Endothelial cell of umbilical vein (primary cell): Measurements from ENCODE around the gene PRDM16.

ENCODE experiments used
- FOS ChIP-seq: IDR thresholded peaks from 2 replicates; pipeline ENCODE4 v1.6.1; 2011; ENCODE audit warnings: mild to moderate bottlenecking, low read length, moderate library complexity, borderline replicate concordance; ENCODE audit not compliant: insufficient read depth
- POLR2A ChIP-seq: IDR thresholded peaks from 2 replicates; pipeline ENCODE4 v1.6.1; 2012; ENCODE audit warnings: low read depth, mild to moderate bottlenecking, control low read depth, low read length
- TF ChIP-seq, protein P1 (sequence below), 2 donors: IDR thresholded peaks; 1 replicate in 1 of 2; 2 replicates in 1 of 2; pipeline ENCODE4 v1.5.1; 2011; ENCODE audit warnings: low read length in 2 of 2, mild to moderate bottlenecking in 2 of 2, moderate library complexity in 2 of 2, control low read depth in 1 of 2, inconsistent platforms in 1 of 2, low read depth in 1 of 2; ENCODE audit not compliant: insufficient read depth in 1 of 2; ENCODE audit errors: extremely low read depth in 1 of 2

DNA sequence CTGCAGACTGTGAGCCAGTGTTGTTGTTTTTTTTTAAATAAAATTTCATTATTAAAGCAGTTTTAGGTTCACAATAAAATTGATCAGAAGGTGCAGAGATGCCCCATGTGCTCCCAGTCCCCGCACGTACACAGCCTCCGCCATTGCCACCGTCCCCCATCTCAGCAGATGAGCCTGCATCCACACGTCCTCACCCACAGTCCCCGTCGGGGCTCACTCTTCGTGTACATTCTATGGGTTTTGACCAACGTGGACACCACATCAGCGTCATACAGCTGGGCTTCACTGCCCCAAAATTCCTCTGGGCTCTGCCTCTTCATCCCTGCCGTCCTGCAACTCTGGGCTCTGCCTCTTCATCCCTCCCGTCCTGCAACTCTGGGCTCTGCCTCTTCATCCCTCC, 373.9 kb downstream of the PRDM16 start:
- TF ChIP-seq POLR2A: no peak
- TF ChIP-seq, protein P1, sequence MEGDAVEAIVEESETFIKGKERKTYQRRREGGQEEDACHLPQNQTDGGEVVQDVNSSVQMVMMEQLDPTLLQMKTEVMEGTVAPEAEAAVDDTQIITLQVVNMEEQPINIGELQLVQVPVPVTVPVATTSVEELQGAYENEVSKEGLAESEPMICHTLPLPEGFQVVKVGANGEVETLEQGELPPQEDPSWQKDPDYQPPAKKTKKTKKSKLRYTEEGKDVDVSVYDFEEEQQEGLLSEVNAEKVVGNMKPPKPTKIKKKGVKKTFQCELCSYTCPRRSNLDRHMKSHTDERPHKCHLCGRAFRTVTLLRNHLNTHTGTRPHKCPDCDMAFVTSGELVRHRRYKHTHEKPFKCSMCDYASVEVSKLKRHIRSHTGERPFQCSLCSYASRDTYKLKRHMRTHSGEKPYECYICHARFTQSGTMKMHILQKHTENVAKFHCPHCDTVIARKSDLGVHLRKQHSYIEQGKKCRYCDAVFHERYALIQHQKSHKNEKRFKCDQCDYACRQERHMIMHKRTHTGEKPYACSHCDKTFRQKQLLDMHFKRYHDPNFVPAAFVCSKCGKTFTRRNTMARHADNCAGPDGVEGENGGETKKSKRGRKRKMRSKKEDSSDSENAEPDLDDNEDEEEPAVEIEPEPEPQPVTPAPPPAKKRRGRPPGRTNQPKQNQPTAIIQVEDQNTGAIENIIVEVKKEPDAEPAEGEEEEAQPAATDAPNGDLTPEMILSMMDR (IDR thresholded peaks at IDR 0.05; ENCODE audit: extremely low read depth in 1 of 2, insufficient read depth in 1 of 2, low read depth in 1 of 2, low read length in 2 of 2): no peak
- TF ChIP-seq FOS: no peak
